Ascending aorta (tissue), 2 donors: ENCODE results near the gene STEAP1. TPM values are rescaled to one million over a fixed set of nuclear protein-coding genes. Genes with fewer than 3 reads are reported as not detected.

Experiments
- DNase-seq, 2 donors: peaks; one replicate each; pipeline ENCODE4 v3.0.0-alpha.2; 2019; ENCODE audit warnings: low spot score in 2 of 2
- H3K27ac ChIP-seq, 2 donors: fragments of 200-600 bp; sonication (generic); one replicate each; pipeline ENCODE4 v1.5.1; 2016 to 2017; ENCODE audit warnings: mild to moderate bottlenecking in 1 of 2
- H3K27me3 ChIP-seq: fragments of 200-600 bp; sonication (generic); one replicate; pipeline ENCODE4 v1.5.1; 2017
- H3K36me3 ChIP-seq, 2 donors: fragments of 200-600 bp; sonication (generic); one replicate each; pipeline ENCODE4 v1.5.1; 2016
- H3K4me1 ChIP-seq, 2 donors: fragments of 200-600 bp; sonication (generic); one replicate each; pipeline ENCODE4 v1.5.1; 2016 to 2017; ENCODE audit warnings: mild to moderate bottlenecking in 1 of 2
- H3K4me3 ChIP-seq, 2 donors: fragments of 200-600 bp; sonication (generic); one replicate each; pipeline ENCODE4 v1.5.1; 2016 to 2017; ENCODE audit warnings: mild to moderate bottlenecking in 1 of 2
- H3K9me3 ChIP-seq, 2 donors: fragments of 200-600 bp; sonication (generic); one replicate each; pipeline ENCODE4 v1.5.1; 2016
- CTCF ChIP-seq, 3 experiments: fragments of 200-600 bp in 2 of 3; fragments of 450-650 bp in 1 of 3; sonication (generic) in 2 of 3; IDR thresholded peaks; one replicate each; pipeline ENCODE4 v1.5.1; 2016 to 2019; ENCODE audit warnings: antibody characterized with exemption in 3 of 3, mild to moderate bottlenecking in 1 of 3, moderate library complexity in 1 of 3
- intact Hi-C: fragments of 100-400 bp; cut with DNase I; formaldehyde crosslinking; loops from one replicate; pipeline ENCODE4 v1.15.1; 2023
- total RNA-seq: library from RNA; depleted of rRNA; stranded (reverse); fragments of >200 nt; gene quantifications from one replicate; pipeline ENCODE4 v1.1.0, GENCODE V29; 2016

STEAP1 gene
- total RNA-seq, 1 donor from 2014 or later: 2.1 TPM

GRCh38 chr7:90173127-90173844 is 19.0 kb downstream of the STEAP1 start:
- DNase-seq: no peak

GRCh38 chr7:90175667-90176066 is 21.4 kb downstream of the STEAP1 start:
- intact Hi-C loops: no loop called here
- Histone ChIP-seq H3K27ac (no peak overlapping the region), H3K4me1 (no peaks in the 10 kb centered on the region), H3K36me3 (no peaks in the 10 kb centered on the region), H3K9me3 (no peaks in the 10 kb centered on the region), H3K27me3 (no peaks in the 10 kb centered on the region), H3K4me3 (no peak overlapping the region)
- no peak for DNase-seq
- TF ChIP-seq CTCF (IDR thresholded peaks at IDR 0.05): no peak

More at GRCh38 chr7:90173127-90173844, 19.0 kb downstream of the STEAP1 start:
- H3K4me1 ChIP-seq: no peaks in the 10 kb centered on the region
- no peak overlapping the region for H3K27ac ChIP-seq
- H3K4me3 ChIP-seq: no peak overlapping the region
- H3K36me3 ChIP-seq: no peaks in the 10 kb centered on the region
- H3K9me3 ChIP-seq: no peaks in the 10 kb centered on the region
- intact Hi-C loops: no loop called here
- no peaks in the 10 kb centered on the region for H3K27me3 ChIP-seq
- TF ChIP-seq CTCF (IDR thresholded peaks at IDR 0.05): no peak

- no peaks in the 10 kb centered on the region for H3K27me3 ChIP-seq
- H3K27ac ChIP-seq: no peak overlapping the region
- intact Hi-C loops: no loop called here
- TF ChIP-seq CTCF (IDR thresholded peaks at IDR 0.05): no peak
- H3K36me3 ChIP-seq: no peaks in the 10 kb centered on the region
- DNase-seq: no peak
- no peak overlapping the region for H3K4me3 ChIP-seq
- no peaks in the 10 kb centered on the region for H3K9me3 ChIP-seq
- H3K4me1 ChIP-seq: no peaks in the 10 kb centered on the region
Measured at GRCh38 chr7:90176195-90176594, 21.9 kb downstream of the STEAP1 start.

GRCh38 chr7:90178166-90178565 is 23.9 kb downstream of the STEAP1 start:
- no peaks in the 10 kb centered on the region for H3K9me3 ChIP-seq
- H3K36me3 ChIP-seq: no peaks in the 10 kb centered on the region
- H3K27ac ChIP-seq: no peak overlapping the region
- TF ChIP-seq CTCF (IDR thresholded peaks at IDR 0.05): no peak
- DNase-seq: no peak
- H3K4me3 ChIP-seq: no peak overlapping the region
- no peaks in the 10 kb centered on the region for H3K27me3 ChIP-seq
- no peaks in the 10 kb centered on the region for H3K4me1 ChIP-seq
- intact Hi-C loops: no loop called here

- Histone ChIP-seq H3K27me3 (no peaks in the 10 kb centered on the region), H3K27ac (no peak overlapping the region), H3K4me1 (no peaks in the 10 kb centered on the region), H3K36me3 (no peaks in the 10 kb centered on the region), H3K9me3 (no peaks in the 10 kb centered on the region), H3K4me3 (no peak overlapping the region)
- DNase-seq: no peak
- intact Hi-C loops: no loop called here
- TF ChIP-seq CTCF (IDR thresholded peaks at IDR 0.05): no peak
Measured at GRCh38 chr7:90178679-90179278, 24.5 kb downstream of the STEAP1 start.
